GM18868 (cell line): ENCODE results near the gene MTR.

ENCODE experiments used
- ATAC-seq: cut with Tn5 transposase; IDR thresholded peaks from one replicate; pipeline ENCODE4 v1.9.1; 2021; ENCODE audit warnings: mild to moderate bottlenecking, moderate library complexity; ENCODE audit not compliant: unreplicated experiment

The MTR gene

DNA sequence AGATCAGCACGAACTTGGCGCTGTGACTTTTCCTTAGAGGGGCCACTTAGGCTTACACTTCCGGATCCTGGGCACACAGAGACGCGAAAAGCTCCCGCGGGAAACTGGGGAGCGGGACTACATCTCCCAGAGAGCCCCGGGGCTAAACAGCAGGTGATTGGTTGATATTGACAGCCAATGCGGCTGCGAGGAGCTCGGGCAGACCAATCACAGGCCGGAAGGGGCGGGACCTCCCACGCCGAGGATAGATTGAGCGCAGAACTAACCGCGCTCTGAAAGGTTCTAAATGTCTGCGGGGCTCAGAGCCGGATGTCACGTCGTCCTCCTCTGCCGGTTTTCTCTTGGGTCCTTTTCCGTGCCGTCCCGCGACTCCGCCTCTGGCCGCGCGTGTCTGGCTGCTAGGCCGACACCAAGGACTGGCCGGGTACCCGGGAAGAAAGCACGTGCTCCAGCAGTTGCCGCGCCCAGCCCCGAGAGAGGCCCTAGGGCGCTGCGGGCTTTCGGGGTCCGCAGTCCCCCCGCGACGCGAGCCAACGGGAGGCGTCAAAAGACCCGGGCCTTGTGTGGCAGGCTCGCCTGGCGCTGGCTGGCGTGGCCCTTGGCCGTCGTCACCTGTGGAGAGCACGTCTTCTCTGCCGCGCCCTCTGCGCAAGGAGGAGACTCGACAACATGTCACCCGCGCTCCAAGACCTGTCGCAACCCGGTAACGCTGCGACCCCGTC is at the start of gene MTR:
Gene MTR (plus strand): TSS at position 258 of the 722 bp plus-strand sequence. CDS start 412 bp downstream, at position 670.
- ATAC-seq: peak; percentile 96

DNA sequence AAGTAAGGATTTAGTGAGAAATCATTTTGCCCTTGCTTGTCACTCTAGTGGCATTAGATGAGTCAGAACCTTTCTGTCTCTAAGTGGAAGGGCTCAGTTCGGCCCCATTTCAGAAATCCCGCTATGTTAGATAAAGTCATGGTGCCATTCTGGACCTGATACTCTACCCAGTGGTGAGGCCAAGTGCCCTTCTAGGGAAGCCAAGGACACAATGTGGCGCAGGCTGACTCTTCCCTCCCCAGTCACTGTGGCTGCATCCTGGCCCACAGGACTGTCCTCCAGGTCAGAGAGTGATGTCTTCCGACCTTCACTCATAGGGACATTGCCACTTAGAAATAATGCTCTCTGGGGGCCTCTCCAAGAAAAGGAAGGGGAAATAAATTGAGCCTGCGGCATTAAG is 48.3 kb upstream of the MTR start:
- ATAC-seq: no peak

DNA sequence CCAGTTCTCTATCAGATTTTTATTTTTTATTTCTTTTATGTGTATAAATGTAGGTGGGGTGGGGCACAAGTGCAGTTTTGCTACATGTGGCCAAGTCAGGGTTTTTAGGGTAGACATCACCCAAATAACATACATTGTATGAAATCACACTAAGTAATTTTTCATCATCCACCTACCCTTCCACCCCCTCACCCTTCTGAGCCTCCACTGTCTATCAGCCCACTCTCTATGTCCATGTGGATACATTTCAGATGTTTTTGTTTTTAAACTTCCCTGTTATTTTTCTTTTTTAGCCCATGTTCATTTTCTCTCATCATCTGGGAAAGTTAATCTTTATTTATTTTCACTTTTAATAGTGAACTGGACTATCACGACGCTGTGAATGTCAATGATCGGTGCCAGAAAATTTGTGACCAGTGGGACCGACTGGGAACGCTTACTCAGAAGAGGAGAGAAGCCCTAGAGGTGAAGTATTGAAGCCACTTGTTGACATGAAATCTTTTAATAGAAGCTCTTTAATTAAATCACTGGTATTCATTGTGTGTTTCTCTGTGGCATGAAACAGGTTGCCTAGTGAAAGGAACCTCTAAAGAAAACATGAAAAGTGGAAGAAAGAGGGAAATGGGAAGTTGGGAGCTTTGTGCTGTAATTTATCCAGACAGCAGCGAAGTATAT is 47.6 kb upstream of the MTR start:
- no peak for ATAC-seq

DNA sequence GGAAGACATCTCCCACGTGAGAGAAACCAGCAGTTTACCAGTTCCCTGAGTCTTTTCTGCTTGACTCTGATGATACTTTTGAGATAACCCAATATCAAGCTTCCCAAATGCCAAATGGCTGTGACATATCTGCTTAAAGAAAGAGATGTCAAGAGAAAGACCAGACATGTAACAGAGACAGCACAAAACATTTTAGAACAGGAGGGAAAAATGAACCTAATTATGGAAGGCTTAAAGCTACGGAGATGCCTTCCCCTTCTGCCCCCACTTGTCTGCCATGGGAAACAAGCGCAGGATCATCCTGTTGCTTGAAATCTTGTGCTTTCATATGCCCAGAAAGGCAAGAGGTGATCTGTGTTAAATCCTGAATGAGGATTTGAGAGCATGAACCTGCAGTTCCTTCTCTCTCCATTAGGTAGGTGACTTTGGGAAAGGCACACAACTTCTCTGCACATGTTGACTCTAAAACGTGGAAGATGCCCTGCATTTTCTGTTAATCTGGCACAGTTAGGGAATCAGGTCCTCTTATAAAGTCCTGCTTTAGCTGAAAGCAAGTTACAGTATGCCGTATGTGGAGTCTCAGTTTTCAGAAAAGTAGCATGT is 46.7 kb upstream of the MTR start:
- peak; percentile 51 for ATAC-seq

DNA sequence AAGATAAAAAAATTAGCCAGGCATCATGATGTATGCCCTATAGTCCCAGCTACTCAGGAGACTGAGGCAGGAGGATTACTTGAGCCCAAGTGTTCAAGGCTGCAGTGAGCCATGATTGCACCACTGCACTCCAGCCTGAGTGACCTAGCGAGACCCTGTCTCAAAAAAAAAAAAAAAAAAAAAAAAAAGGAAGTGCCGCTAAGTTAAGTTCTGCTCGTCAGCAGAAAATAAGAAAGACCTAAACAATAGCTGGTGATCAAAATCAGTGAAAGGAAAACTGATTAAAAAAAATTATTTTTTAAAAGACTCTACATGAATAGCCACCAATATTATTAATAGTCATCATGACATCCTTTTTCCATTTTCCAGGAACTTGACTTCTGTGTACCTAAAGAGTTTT is 44.2 kb upstream of the MTR start:
- ATAC-seq: no peak

DNA sequence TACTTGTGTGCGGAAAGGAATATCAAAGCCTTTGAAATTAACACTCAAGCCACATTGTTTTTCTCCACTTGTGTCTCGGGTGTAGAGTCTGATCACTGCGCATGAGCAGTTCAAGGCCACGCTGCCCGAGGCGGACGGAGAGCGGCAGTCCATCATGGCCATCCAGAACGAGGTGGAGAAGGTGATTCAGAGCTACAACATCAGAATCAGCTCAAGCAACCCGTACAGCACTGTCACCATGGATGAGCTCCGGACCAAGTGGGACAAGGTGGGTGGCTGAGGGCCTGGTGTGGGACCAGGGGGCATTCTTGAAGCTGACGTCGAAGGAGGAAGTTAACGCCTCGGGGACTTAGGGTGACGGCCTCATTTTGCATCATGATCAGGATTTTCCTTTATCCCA is 43.7 kb upstream of the MTR start:
- no peak for ATAC-seq

DNA sequence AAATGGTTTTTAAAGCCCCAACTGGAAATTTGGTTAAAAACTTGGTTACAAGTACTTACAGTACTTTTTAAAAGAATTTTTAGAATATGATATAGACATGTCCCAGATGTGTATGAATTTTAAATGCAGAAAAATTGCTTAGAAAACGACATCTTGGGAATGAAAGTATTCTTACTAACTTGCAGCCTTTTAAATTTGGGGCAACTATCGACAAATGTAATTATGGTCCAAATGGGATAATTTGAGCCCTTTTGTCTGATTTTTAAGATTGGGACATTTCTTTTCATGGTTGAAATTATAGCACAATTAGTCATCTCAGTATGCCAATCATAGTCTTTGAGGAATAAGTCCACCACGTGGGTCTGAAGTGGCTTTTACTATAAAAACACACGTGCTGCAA is 43.2 kb upstream of the MTR start:
- no peak for ATAC-seq

DNA sequence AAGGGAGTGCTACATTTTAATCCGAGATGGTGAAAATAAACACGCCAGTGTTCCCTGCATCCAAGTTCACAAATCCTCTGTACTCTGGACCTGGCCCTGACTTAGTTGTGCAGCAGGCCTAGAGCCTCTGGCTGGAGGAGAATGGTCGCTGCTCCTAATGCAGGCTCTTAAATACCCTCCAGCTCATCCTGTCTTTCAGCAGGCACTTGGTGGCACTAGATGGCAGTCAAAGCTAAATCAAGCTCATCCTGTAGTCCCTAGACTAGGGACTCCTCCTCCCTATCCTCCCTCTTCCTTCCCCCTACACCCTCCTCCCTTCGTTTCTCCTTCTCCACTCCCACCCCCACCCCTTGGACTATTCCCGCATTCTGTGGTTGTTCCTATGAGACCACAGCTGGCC is 41.6 kb upstream of the MTR start:
- no peak for ATAC-seq

DNA sequence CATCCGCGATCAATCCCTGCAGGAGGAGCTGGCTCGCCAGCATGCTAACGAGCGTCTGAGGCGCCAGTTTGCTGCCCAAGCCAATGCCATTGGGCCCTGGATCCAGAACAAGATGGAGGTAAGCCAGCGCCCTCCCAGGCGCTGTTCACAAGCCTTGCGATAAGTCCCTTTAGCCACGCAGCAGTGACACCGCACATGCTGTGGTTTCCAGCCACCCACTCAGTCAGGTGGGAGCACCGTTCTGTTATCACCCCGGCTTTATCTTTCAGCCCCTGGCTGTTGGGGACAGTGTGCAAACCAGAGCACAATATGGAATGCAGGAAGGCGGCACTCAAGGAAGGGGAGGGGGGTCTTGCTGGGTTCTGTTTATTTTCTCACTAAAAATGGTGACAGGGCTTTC is 41.1 kb upstream of the MTR start:
- ATAC-seq: no peak

DNA sequence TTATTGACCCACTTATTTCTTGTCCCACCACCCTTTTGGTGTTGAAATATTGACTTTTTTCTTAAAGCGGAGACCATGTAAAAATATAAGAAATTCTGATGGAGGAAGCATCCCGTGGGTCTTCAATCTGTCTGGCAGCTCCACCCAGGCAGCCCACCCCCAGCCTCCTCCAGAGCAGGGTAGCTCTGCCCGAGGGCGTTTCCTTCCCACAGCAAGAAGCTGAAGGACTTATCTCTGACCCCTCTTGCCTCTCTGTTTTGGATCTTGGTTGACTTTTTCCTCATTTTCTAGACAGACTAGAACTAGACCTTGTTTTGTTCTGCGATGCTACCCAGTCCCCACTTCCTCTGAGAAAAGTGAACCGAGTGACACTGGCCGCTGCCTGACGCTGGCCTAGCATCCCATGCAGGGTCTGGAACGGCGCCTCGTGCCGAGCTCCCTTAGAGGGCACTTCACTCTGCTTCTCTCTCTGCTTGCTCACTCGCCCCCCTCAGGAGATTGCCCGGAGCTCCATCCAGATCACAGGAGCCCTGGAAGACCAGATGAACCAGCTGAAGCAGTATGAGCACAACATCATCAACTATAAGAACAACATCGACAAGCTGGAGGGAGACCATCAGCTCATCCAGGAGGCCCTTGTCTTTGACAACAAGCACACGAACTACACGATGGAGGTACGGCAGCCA is 40.4 kb upstream of the MTR start:
- ATAC-seq: no peak

DNA sequence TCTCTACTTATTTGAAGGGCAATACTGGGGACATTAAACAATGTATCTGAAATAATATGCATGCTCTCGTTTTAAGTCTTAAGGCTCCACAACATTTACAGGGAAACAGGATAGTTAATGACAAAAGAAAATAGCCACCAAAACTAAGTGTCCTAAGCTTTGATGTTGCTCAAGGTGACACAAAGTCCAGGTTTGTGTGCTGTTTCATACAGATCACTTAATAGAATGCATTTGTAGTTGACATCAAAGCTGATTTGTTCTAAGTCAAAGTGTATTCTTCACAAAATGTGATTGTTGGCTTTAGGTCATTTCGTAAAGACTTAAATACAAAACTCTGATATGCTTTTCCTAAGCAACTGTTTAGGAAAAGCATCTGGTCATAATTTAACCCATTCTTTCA is 37.5 kb upstream of the MTR start:
- ATAC-seq: no peak

DNA sequence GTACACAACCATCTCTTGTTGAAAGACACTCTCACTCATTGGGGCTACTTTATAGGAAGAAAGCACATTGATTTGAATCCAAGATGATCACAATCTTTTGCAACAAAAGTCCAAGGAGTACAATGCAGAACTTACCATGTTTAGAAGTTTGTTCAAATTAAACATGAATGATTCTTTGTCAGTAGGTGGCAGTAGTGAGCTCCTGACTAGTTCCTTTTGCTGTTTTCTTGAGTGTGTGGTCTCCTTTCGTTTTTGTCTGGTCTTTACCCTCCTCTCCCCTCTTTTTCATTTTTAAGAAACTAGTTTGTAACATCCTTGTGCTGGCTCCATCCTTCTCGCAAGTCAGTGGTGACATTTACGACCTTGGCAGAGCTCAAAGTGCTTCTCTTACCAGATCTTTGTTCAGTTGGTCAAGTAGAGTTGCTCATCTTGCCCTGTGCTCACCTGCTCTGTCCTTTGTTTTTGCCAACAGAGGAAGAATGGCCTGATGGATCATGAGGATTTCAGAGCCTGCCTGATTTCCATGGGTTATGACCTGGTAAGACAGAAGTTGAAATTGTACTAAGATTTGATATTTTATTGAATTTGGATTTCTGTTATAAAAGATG is 35.7 kb upstream of the MTR start:
- peak; percentile 81 for ATAC-seq

DNA sequence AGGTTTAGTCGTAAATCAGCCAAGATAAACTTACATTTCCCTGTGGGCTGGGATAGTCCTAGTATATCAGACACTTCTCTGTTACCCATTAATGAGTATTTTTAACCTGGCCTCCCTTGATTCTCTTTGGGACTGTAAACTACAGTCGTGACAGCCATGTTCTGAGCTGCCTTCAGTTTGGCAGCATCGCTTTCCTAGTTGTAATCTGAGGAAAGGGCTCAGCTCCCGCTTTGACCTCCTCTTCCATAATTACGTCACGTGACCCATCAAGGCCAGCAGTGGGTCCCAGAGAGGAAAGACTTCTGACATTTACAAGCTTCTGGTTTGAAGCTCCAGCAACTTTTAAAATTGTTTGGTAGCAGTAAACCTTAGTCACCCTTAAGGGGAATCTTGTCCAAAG is 34.6 kb upstream of the MTR start:
- ATAC-seq: no peak

DNA sequence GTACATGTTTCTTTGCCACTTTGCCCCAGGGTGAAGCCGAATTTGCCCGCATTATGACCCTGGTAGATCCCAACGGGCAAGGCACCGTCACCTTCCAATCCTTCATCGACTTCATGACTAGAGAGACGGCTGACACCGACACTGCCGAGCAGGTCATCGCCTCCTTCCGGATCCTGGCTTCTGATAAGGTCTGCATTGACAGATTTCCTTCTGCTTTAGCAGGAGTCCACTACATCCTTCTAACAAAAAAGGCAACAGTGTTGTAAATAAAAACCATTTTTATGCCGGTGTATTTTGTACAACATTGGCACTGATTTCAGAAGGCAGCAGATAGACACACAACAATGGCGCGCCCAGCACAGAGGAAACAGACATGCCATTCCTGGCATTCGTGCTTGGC is 34.1 kb upstream of the MTR start:
- ATAC-seq: no peak

DNA sequence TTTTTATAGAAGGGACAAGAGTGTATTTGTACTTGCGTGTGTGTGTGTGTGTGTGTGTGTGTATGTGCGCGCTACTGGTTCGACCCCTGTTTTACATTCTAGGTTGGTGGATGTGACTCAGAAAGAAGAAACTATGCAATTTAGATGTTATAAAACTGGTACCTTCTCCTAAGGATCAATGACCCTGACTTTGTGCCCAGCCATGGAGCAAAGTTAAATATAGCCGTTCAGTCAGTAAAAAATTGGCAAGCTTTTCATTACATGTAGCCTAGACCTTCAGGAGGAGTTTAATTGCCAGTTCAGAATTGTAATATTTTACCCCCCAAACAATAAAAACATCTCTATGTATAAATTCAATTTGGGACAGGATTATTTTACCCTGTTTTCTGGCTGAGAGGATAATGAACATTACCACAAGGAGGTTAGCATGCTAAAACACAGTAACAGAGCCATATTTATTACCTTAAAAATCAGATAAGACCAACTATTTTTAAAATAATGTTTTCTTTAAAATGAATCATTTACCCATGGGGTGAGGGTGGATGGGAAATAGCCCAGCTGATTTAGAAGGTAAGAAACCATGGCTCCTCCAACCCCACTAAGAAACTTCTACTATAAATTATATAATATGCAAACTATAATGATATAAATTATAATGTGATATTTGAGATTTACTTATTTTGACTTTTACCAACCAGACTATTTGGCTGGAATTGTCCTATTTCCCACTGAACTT is 33.5 kb upstream of the MTR start:
- no peak for ATAC-seq

DNA sequence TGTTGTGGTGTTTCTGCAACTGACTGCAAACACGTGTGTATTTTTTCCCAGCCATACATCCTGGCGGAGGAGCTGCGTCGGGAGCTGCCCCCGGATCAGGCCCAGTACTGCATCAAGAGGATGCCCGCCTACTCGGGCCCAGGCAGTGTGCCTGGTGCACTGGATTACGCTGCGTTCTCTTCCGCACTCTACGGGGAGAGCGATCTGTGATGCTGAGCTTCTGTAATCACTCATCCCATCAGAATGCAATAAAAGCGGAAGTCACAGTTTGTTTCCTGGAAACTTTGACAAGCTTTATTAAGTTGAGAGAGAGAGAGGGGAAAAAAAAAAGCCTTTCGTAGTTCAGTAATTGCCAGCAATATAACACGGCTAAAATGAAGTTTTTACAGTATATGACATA is 32.7 kb upstream of the MTR start:
- no peak for ATAC-seq

DNA sequence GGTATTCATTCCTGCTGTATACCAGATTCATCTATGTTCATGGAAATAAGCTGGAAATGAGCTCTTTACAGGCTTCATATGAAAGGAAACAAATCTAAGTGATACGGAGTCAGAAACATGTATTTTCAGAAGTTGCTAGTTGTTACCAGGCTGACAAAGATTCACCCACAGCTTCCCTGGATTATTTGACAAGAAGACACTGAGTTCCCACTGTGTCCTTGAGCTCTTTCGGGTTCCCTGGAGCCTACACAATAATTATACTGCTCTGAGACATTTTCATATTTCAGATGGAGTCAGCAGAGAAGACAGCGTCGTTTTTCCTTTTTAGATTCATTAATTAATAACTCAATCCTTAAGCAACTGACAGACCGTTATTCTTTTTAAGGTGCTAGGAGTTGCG is 29.3 kb upstream of the MTR start:
- ATAC-seq: no peak

DNA sequence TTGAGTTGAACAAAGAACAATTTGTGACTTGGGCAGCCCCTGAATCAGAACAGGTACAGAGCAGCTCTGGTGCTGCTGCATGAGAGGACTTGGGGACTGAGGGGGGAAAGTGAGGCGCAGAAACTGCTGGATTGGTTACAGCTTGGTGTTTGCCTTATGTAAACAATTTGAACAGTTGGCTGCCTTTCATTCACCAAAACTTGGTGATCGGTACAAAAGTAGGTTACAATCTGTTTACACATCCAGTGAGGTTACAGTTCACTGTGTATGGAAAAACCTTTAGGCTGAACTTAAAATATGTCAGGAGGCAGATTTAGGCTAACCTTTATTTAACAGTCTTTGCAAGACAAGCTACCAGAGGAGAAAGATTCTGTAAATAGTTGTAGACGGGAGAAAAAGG is 28.6 kb upstream of the MTR start:
- no peak for ATAC-seq

DNA sequence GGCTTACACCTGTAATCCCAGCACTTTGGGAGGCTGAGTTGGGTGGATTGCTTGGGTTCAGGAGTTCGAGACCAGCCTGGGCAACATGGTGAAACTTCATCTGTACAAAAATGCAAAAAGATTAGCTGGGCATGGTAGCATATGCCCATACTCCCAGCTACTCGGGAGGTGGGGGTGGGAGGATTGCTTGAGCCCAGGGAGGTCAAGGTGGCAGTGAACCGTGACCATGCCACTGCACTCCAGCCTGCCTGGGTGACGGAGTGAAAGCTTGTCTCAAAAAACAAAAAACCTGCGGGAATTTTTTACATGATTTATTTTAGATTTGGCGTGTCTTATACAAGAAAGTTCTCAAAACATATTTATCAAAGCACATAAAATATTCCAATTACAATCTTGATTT is 27.8 kb upstream of the MTR start:
- no peak for ATAC-seq

DNA sequence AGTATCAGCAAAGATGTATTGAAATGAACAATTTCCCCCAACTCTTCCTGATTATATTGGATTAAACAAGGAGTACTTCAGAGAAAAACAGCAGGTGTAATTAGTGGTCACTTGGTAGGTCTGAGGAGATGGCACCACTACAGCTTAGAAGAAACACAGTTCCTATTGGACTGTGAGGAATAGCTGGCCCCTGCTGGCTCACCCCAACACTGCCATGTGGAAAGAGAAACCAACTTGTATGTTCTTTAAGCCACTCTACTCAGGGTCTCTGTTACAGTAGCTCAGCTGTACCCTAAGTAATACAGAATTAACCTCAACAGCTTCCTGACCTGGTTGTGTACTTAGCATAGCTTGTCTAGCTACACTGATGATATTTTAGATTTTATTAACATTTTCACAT is 26.5 kb upstream of the MTR start:
- no peak for ATAC-seq

DNA sequence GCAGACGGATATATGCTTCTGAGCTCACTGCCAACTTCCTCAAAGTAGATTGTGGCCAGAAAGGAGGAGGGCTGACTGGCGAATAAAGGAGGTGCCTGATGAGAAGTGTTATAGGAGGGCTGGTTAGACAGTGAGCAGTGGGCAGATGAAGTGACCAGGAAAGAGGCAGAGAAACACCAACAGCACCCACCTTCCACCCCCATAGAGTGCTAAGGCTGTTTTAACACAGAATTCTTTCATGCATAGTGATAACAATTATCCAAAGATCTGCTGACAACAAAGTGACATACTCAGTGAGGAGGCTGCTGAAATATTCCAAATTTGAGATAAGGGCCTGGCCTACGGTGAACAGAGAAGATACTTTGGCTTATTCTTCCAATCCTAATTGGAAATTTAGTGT is 21.2 kb upstream of the MTR start:
- ATAC-seq: no peak
